Sigmoid colon (tissue), 3 donors: ENCODE results near the gene FRZB.

ENCODE experiments used
- POLR2A ChIP-seq, 2 donors: fragments of 450-650 bp; IDR thresholded peaks; one replicate each; pipeline ENCODE4 v1.6.1; 2016; ENCODE audit warnings: antibody characterized with exemption in 2 of 2, mild to moderate bottlenecking in 2 of 2, moderate library complexity in 2 of 2
- TF ChIP-seq, protein P1 (sequence below), 4 experiments: fragments of 450-650 bp in 3 of 4; fragments of 200-600 bp in 1 of 4; IDR thresholded peaks; one replicate each; pipeline ENCODE4 v1.5.1; 2016 to 2019; ENCODE audit warnings: antibody characterized with exemption in 4 of 4, mild to moderate bottlenecking in 3 of 4, moderate library complexity in 2 of 4

DNA sequence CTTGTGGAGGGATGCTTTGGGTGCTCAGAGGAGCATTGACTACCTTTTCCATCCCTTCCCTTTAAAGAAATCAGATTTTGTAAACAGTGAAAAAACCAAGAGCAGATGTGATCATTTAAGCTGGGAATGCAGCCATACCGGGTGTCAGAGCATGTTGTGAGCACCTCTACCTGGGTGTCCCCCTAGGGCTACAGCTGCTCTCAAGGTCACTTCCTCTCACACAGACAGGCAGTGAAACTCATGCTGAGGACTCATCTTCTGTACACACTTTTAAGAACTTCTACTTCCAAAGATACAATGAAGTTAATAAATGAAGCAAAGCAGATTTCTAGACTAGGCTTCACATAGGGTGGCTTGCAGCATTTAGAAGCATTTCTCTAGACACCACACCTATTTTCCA, 48.4 kb upstream of the FRZB start:
- TF ChIP-seq, protein P1, sequence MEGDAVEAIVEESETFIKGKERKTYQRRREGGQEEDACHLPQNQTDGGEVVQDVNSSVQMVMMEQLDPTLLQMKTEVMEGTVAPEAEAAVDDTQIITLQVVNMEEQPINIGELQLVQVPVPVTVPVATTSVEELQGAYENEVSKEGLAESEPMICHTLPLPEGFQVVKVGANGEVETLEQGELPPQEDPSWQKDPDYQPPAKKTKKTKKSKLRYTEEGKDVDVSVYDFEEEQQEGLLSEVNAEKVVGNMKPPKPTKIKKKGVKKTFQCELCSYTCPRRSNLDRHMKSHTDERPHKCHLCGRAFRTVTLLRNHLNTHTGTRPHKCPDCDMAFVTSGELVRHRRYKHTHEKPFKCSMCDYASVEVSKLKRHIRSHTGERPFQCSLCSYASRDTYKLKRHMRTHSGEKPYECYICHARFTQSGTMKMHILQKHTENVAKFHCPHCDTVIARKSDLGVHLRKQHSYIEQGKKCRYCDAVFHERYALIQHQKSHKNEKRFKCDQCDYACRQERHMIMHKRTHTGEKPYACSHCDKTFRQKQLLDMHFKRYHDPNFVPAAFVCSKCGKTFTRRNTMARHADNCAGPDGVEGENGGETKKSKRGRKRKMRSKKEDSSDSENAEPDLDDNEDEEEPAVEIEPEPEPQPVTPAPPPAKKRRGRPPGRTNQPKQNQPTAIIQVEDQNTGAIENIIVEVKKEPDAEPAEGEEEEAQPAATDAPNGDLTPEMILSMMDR (IDR thresholded peaks at IDR 0.05) = no peak
- no peak for TF ChIP-seq POLR2A (IDR thresholded peaks at IDR 0.05)
